NCI-H2107 treated with DMSO at 0.1 percent for 48 hours (cell line): ENCODE data around the gene STING1.

Experiments used
- DNase-seq: peaks from one replicate; lab custom pipeline; 2025; ENCODE audit not compliant: unreplicated experiment; lab: John Stamatoyannopoulos, UW

The STING1 gene

GRCh38 chr5:139468421-139468931, 14.1 kb downstream of the STING1 start:
- no peak for DNase-seq

GRCh38 chr5:139462586-139463276, 19.8 kb downstream of the STING1 start, which contains the start of gene ECSCR:
Gene ECSCR, minus strand, starts transcription at chr5:139462743. Its CDS starts 73 bp downstream, at chr5:139462670.
- no peak for DNase-seq

GRCh38 chr5:139461698-139462097, 20.9 kb downstream of the STING1 start:
- DNase-seq = no peak

GRCh38 chr5:139461176-139461575, 21.4 kb downstream of the STING1 start:
- DNase-seq = no peak

GRCh38 chr5:139460455-139460854, 22.1 kb downstream of the STING1 start:
- DNase-seq = no peak

- no peak for DNase-seq
These were observed 23.1 kb downstream of the STING1 start for GRCh38 chr5:139459451-139459934.

- DNase-seq = no peak
These were observed 23.8 kb downstream of the STING1 start for GRCh38 chr5:139458580-139459407.

GRCh38 chr5:139457653-139458306, 24.8 kb downstream of the STING1 start:
- DNase-seq = no peak

GRCh38 chr5:139457241-139457640, 25.3 kb downstream of the STING1 start:
- no peak for DNase-seq

GRCh38 chr5:139456776-139457175, 25.8 kb downstream of the STING1 start:
- DNase-seq = no peak

- no peak for DNase-seq
These were observed 27.8 kb downstream of the STING1 start for GRCh38 chr5:139454568-139455290.

GRCh38 chr5:139453683-139454567, 28.6 kb downstream of the STING1 start:
- DNase-seq = no peak

- no peak for DNase-seq
These were observed 30.5 kb downstream of the STING1 start for GRCh38 chr5:139451878-139452660.

- DNase-seq = no peak
These were observed 31.4 kb downstream of the STING1 start for GRCh38 chr5:139451176-139451575.

GRCh38 chr5:139446956-139447779, 35.4 kb downstream of the STING1 start:
- DNase-seq = no peak

- no peak for DNase-seq
These were observed 37.0 kb downstream of the STING1 start for GRCh38 chr5:139445325-139446170.

- no peak for DNase-seq
These were observed 38.6 kb downstream of the STING1 start for GRCh38 chr5:139443831-139444453.
